Central memory CD4-positive, alpha-beta T cell (primary cell): ENCODE results near the gene RNF144A.

Experiments used
- DNase-seq: peaks from one replicate; pipeline ENCODE4 v3.0.0; 2022

Gene RNF144A

GRCh38 chr2:7009207-7009911 is 92.1 kb downstream of the RNF144A start:
- no peak for DNase-seq

- no peak for DNase-seq
Measured at GRCh38 chr2:7010391-7011054, 93.3 kb downstream of the RNF144A start.

GRCh38 chr2:7011356-7012083 is 94.3 kb downstream of the RNF144A start:
- DNase-seq, result no peak

GRCh38 chr2:7012141-7012764 is 95.0 kb downstream of the RNF144A start:
- DNase-seq, result no peak

- no peak for DNase-seq
Measured at GRCh38 chr2:7013471-7014160, 96.4 kb downstream of the RNF144A start.

- peak; percentile 31 for DNase-seq
Measured at GRCh38 chr2:7014174-7014640, 97.0 kb downstream of the RNF144A start.

- DNase-seq, result no peak
Measured at GRCh38 chr2:7015007-7015950, 98.1 kb downstream of the RNF144A start.

- no peak for DNase-seq
Measured at GRCh38 chr2:7016148-7016547, 98.9 kb downstream of the RNF144A start.

GRCh38 chr2:7016601-7017211 is 99.5 kb downstream of the RNF144A start:
- DNase-seq, result no peak

GRCh38 chr2:7017671-7018281 is 100.6 kb downstream of the RNF144A start:
- DNase-seq, result no peak

GRCh38 chr2:7018282-7018701 is 101.1 kb downstream of the RNF144A start:
- no peak for DNase-seq

- no peak for DNase-seq
Measured at GRCh38 chr2:7018767-7019166, 101.6 kb downstream of the RNF144A start.

- no peak for DNase-seq
Measured at GRCh38 chr2:7019191-7019590, 102.0 kb downstream of the RNF144A start.

- DNase-seq, result no peak
Measured at GRCh38 chr2:7020059-7020458, 102.8 kb downstream of the RNF144A start.

GRCh38 chr2:7020468-7020867 is 103.3 kb downstream of the RNF144A start:
- DNase-seq, result no peak

- no peak for DNase-seq
Measured at GRCh38 chr2:7020939-7021470, 103.8 kb downstream of the RNF144A start.

- no peak for DNase-seq
Measured at GRCh38 chr2:7022492-7023385, 105.5 kb downstream of the RNF144A start.

- DNase-seq, result no peak
Measured at GRCh38 chr2:7023542-7023941, 106.3 kb downstream of the RNF144A start.

- no peak for DNase-seq
Measured at GRCh38 chr2:7024261-7024660, 107.0 kb downstream of the RNF144A start.
